ENCODE data around the gene PPCS. TPM values are rescaled to one million over a fixed set of nuclear protein-coding genes. Genes with fewer than 3 reads are reported as not detected.

Gene PPCS
- total and polyA plus RNA-seq, 2 donors (not counting 3 experiments of a cell fraction or from before 2014, with no cell fraction given): 31.7 to 32.6 TPM

DNA sequence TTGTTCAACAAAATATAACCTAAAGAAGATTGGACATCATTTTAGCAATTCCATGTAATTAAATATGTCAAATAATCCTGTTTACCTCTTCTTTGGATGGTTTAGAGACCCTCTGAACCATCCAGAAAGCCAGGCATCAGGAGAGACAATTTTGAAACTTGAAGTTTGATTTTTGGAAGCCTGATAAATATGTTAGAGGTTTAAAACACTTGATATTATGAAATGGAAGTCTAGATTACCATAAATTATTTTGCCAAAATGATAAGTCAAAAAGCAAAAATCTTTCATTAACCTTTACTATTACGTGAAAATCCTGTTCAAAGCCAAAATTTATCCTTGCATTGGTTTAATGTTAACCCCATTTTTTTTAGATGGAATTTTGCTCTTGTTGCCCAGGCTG lies 50.2 kb downstream of the PPCS start:
- Histone ChIP-seq H3K4me3 (replicated peaks in 1 of 3; ENCODE audit: insufficient read depth in 1 of 3, low read depth in 1 of 3, low read length in 3 of 3) (no peak overlapping the region), H3K79me2 (ENCODE audit: control insufficient read depth, insufficient read depth, low read length) (no peaks in the 10 kb centered on the region), H3K27ac (ENCODE audit: insufficient read depth, low read depth, low read length) (no peak overlapping the region), H3K9ac (replicated peaks; ENCODE audit: extremely low read depth, insufficient read depth, low read length) (no peak overlapping the region), H4K20me1 (replicated peaks; ENCODE audit: control insufficient read depth, extremely low read depth, insufficient read depth, low read length) (no peaks in the 10 kb centered on the region), H3K4me1 (ENCODE audit: control insufficient read depth, extremely low read depth, insufficient read depth, low read length) (no peaks in the 10 kb centered on the region), H3K27me3 (ENCODE audit: control insufficient read depth in 2 of 2, insufficient read depth in 2 of 2, low read length in 2 of 2) (no peaks in the 10 kb centered on the region), H3K9me1 (replicated peaks; ENCODE audit: control insufficient read depth, extremely low read depth, insufficient read depth, low read length) (no peaks in the 10 kb centered on the region), H3K9me3 (replicated peaks; ENCODE audit: control insufficient read depth, insufficient read depth, low read length) (no peaks in the 10 kb centered on the region), H3K36me3 (ENCODE audit: control insufficient read depth in 2 of 2, extremely low read depth in 1 of 2, insufficient read depth in 2 of 2, low read length in 2 of 2) (no peaks in the 10 kb centered on the region), H3K4me2 (ENCODE audit: insufficient read depth, low read length) (no peak overlapping the region), H2AFZ (ENCODE audit: low read depth, low read length) (no peak overlapping the region)
- no TSS peak for BruUV-seq (replicated peaks)
- intact Hi-C loops (cut with micrococcal nuclease): no loop called here
- TF ChIP-seq MYC (IDR thresholded peaks at IDR 0.05; ENCODE audit: low read depth, low read length): no peak
- no peak for TF ChIP-seq FOS (IDR thresholded peaks at IDR 0.05; ENCODE audit: borderline replicate concordance, insufficient read depth, low read length)
- no peak for TF ChIP-seq POLR2A (IDR thresholded peaks at IDR 0.05; ENCODE audit: low read depth, low read length)
- TF ChIP-seq POLR2AphosphoS5 (IDR thresholded peaks at IDR 0.05; ENCODE audit: insufficient read depth, low read depth, low read length): no peak
- TF ChIP-seq, protein P1, sequence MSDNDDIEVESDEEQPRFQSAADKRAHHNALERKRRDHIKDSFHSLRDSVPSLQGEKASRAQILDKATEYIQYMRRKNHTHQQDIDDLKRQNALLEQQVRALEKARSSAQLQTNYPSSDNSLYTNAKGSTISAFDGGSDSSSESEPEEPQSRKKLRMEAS (IDR thresholded peaks at IDR 0.05; ENCODE audit: insufficient read depth, insufficient read length): no peak
- ChIA-PET CTCF (no interaction called here), POLR2A (no interaction called here)
- DNase-seq (ENCODE audit: low read depth, low spot score) (no peak), FAIRE-seq (no peak)
- dilution Hi-C loops (cut with MboI; ENCODE audit: extremely low pct_ligation_motif_present, low sequenced_read_pairs): no loop called here

Small RNAs within 50 kb of the gene (small RNA-seq; reads per million reads assigned to genes)
- not detected for gene TMSB4XP1 (ENCODE audit: insufficient read depth, insufficient read length, low read depth, low replicate concordance)

Other genes with a start within 250 kb of the PPCS start
- gene FOXJ3, start 121.3 kb upstream of the PPCS start, total RNA-seq: 36.5 and 38.8 TPM in 2 replicates
- 34.7 and 35.4 TPM in 2 replicates for gene FOXJ3, start 121.3 kb upstream of the PPCS start, polyA plus RNA-seq
- not detected in 2 replicates for gene RIMKLA, start 75.8 kb upstream of the PPCS start, total RNA-seq
- gene RIMKLA, start 75.8 kb upstream of the PPCS start, polyA plus RNA-seq: under 0.01 and 0.01 TPM in 2 replicates
- gene ZMYND12, start 521 bp upstream of the PPCS start, total RNA-seq: 0.33 TPM in 1 of 2 replicates, not detected in the other
- gene ZMYND12, start 521 bp upstream of the PPCS start, polyA plus RNA-seq: 0.40 and 0.94 TPM in 2 replicates
- gene CCDC30, start 6.7 kb downstream of the PPCS start, total RNA-seq: 1.5 and 2.9 TPM in 2 replicates
- gene CCDC30, start 6.7 kb downstream of the PPCS start, polyA plus RNA-seq: 0.16 and 0.19 TPM in 2 replicates
- 49.3 and 52.1 TPM in 2 replicates for gene PPIH, start 201.9 kb downstream of the PPCS start, total RNA-seq
- gene PPIH, start 201.9 kb downstream of the PPCS start, polyA plus RNA-seq: 40.0 and 55.2 TPM in 2 replicates
- gene YBX1, start 225.9 kb downstream of the PPCS start, total RNA-seq: 783 and 829 TPM in 2 replicates
- gene YBX1, start 225.9 kb downstream of the PPCS start, polyA plus RNA-seq: 271 and 430 TPM in 2 replicates

Data from endothelial cell of umbilical vein (primary cell).